K562 (cell line): ENCODE data around the gene SLK. TPM values are rescaled to one million over a fixed set of nuclear protein-coding genes. Genes with fewer than 3 reads are reported as not detected.

Source experiments
- ATAC-seq: fragments of 200-7000 bp; cut with Tn5 transposase; 3 replicates; pipeline ENCODE4 v1.9.1; 2020; ENCODE audit warnings: moderate library complexity
- BruUV-seq: library from RNA; stranded (reverse); fragments of 400-500 nt; replicated peaks from 2 replicates; lab custom pipeline; 2021; lab: Mats Ljungman, UMichigan
- CTCF ChIA-PET: fragments of 300-600 bp; formaldehyde crosslinking; extraction: SDS; loops from one replicate; lab custom pipeline; 2021; ENCODE audit warnings: low intra/inter-chr PET ratio; lab: Yijun Ruan, JAX
- POLR2A ChIA-PET: fragments of 300-600, 350-650 bp; sonication (Branson Sonifier 250); formaldehyde crosslinking; extraction: SDS; loops from one replicate; lab custom pipeline; 2021; ENCODE audit warnings: antibody characterized with exemption, inconsistent platforms; lab: Yijun Ruan, JAX
- DNase-seq, 4 experiments: peaks; one replicate each; pipeline versions ENCODE4 v3.0.0 to v3.0.0-alpha.2; 2011 to 2018; ENCODE audit warnings: low spot score in 3 of 4, mixed read lengths in 3 of 4; ENCODE audit errors: extremely low read depth in 1 of 4
- FAIRE-seq: peaks from 2 replicates; lab custom pipeline; 2011; peaks lifted over from hg19 to GRCh38; lab: Jason Lieb, UNC
- H2AFZ ChIP-seq: 2 replicates; pipeline ENCODE4 v1.6.0; 2011; ENCODE audit warnings: low read depth, low read length, control low read depth, inconsistent platforms
- H3K27ac ChIP-seq: fragments of 200-600 bp; 3 replicates; pipeline ENCODE4 v1.8.0; 2011; ENCODE audit warnings: low read depth, mild to moderate bottlenecking, control low read depth, inconsistent platforms, low read length, moderate library complexity, mixed read lengths; ENCODE audit errors: extremely low read depth
- H3K27me3 ChIP-seq, 2 experiments: fragments of 300-600 bp in 1 of 2; 2 replicates in 1 of 2; 3 replicates in 1 of 2; pipeline versions ENCODE4 v1.6.0 to v1.8.0; 2011; ENCODE audit warnings: inconsistent platforms in 2 of 2, low read length in 2 of 2, mild to moderate bottlenecking in 1 of 2, mixed read lengths in 1 of 2, moderate library complexity in 1 of 2; ENCODE audit not compliant: control insufficient read depth in 2 of 2, insufficient read depth in 2 of 2
- H3K36me3 ChIP-seq: fragments of 300-600 bp; 3 replicates; pipeline ENCODE4 v1.8.0; 2011; ENCODE audit warnings: mild to moderate bottlenecking, low read length, inconsistent platforms; ENCODE audit not compliant: control insufficient read depth, insufficient read depth
- H3K4me1 ChIP-seq, 2 experiments: fragments of 200-600 bp in 1 of 2; replicated peaks in 1 of 2; 2 replicates in 1 of 2; 3 replicates in 1 of 2; pipeline versions ENCODE4 v1.5.1 to v1.8.0; 2011; ENCODE audit warnings: inconsistent platforms in 2 of 2, low read length in 2 of 2, mild to moderate bottlenecking in 1 of 2, mixed read lengths in 1 of 2, moderate library complexity in 1 of 2; ENCODE audit not compliant: control insufficient read depth in 2 of 2, insufficient read depth in 2 of 2
- H3K4me2 ChIP-seq: 2 replicates; pipeline ENCODE4 v1.6.1; 2011; ENCODE audit warnings: low read length, control low read depth, inconsistent platforms, mixed read lengths; ENCODE audit not compliant: insufficient read depth
- H3K4me3 ChIP-seq: fragments of 200-600 bp; sonication (generic), shearing (Covaris generic); 2 replicates; pipeline ENCODE4 v1.5.1; 2016; ENCODE audit warnings: control low read depth, inconsistent platforms
- H3K79me2 ChIP-seq: fragments of 200-600 bp; 3 replicates; pipeline ENCODE4 v1.8.0; 2011; ENCODE audit warnings: low read length, inconsistent platforms; ENCODE audit not compliant: control insufficient read depth, insufficient read depth
- H3K9ac ChIP-seq, 2 experiments: 2 replicates each; pipeline versions ENCODE4 v1.6.0 to v1.6.1; 2011; ENCODE audit warnings: low read depth in 2 of 2, low read length in 2 of 2, control low read depth in 1 of 2, inconsistent platforms in 1 of 2, mild to moderate bottlenecking in 1 of 2, mixed read lengths in 1 of 2; ENCODE audit not compliant: insufficient read depth in 1 of 2
- H3K9me1 ChIP-seq: one replicate; pipeline ENCODE4 v1.6.0; 2011; ENCODE audit warnings: inconsistent platforms, mild to moderate bottlenecking, low read length, moderate library complexity; ENCODE audit not compliant: control insufficient read depth, insufficient read depth
- H3K9me3 ChIP-seq: replicated peaks from 2 replicates; pipeline ENCODE4 v1.5.1; 2011; ENCODE audit warnings: low read depth, low read length, inconsistent platforms; ENCODE audit not compliant: control insufficient read depth, insufficient read depth
- H4K20me1 ChIP-seq: replicated peaks from 2 replicates; pipeline ENCODE4 v1.6.1; 2011; ENCODE audit warnings: low read length, inconsistent platforms, mixed read lengths; ENCODE audit not compliant: control insufficient read depth, insufficient read depth
- AFF1 ChIP-seq, 2 experiments: fragments of 450-650 bp; IDR thresholded peaks; 2 replicates each; pipeline ENCODE4 v1.6.1; 2018; ENCODE audit warnings: mild to moderate bottlenecking in 2 of 2, low read depth in 1 of 2; ENCODE audit not compliant: partially characterized antibody in 2 of 2
- BCOR ChIP-seq: fragments of 450-650 bp; IDR thresholded peaks from 2 replicates; pipeline ENCODE4 v1.6.1; 2016
- C11orf30 ChIP-seq: fragments of 450-650 bp; IDR thresholded peaks from 2 replicates; pipeline ENCODE4 v1.6.1; 2016; ENCODE audit warnings: low read depth, mild to moderate bottlenecking
- E2F5 ChIP-seq: sonication (generic); formaldehyde crosslinking; IDR thresholded peaks from 2 replicates; pipeline ENCODE4 v1.8.0; 2022; ENCODE audit warnings: mild to moderate bottlenecking, missing genetic modification reagents
- ETS2 ChIP-seq: IDR thresholded peaks from 2 replicates; pipeline ENCODE4 v1.6.1; 2016; ENCODE audit warnings: borderline replicate concordance, missing genetic modification characterization, mild to moderate bottlenecking, moderate library complexity, missing compliant biosample characterization; ENCODE audit not compliant: poor library complexity, severe bottlenecking
- HIVEP1 ChIP-seq: fragments of 250-450 bp; sonication (Bioruptor Pico); IDR thresholded peaks from 2 replicates; pipeline ENCODE4 v1.4.0; 2020; ENCODE audit warnings: mild to moderate bottlenecking
- HMG20A ChIP-seq: fragments of 450-650 bp; formaldehyde crosslinking; conservative IDR thresholded peaks from 2 replicates; pipeline ENCODE4 v1.4.0; 2020; ENCODE audit warnings: mild to moderate bottlenecking, mixed read lengths
- JUNB ChIP-seq: fragments of 450-650 bp; formaldehyde crosslinking; conservative IDR thresholded peaks from 2 replicates; pipeline ENCODE4 v1.4.0; 2020; ENCODE audit warnings: mild to moderate bottlenecking
- NELFE ChIP-seq: IDR thresholded peaks from 2 replicates; pipeline ENCODE4 v1.6.1; 2011; ENCODE audit warnings: mild to moderate bottlenecking; ENCODE audit not compliant: insufficient read depth, insufficient read length
- POU5F1 ChIP-seq: fragments of 150-350 bp; IDR thresholded peaks from 2 replicates; pipeline ENCODE4 v1.6.1; 2014; ENCODE audit warnings: borderline replicate concordance, low read length, low read depth, mild to moderate bottlenecking; ENCODE audit not compliant: partially characterized antibody
- SMAD2 ChIP-seq: fragments of 150-350 bp; IDR thresholded peaks from 2 replicates; pipeline ENCODE4 v1.6.1; 2014; ENCODE audit warnings: low read depth, mild to moderate bottlenecking, low read length
- THAP7 ChIP-seq: fragments of 250-450 bp; sonication (Bioruptor Pico); IDR thresholded peaks from 2 replicates; pipeline ENCODE4 v1.5.0; 2021
- TRIM28 ChIP-seq: fragments of 450-650 bp; IDR thresholded peaks from 2 replicates; pipeline ENCODE4 v1.6.1; 2017
- ZBTB26 ChIP-seq: fragments of 450-650 bp; formaldehyde crosslinking; IDR thresholded peaks from 2 replicates; pipeline ENCODE4 v1.4.0; 2022; ENCODE audit warnings: missing genetic modification characterization
- ZNF280A ChIP-seq: fragments of 450-650 bp; IDR thresholded peaks from 2 replicates; pipeline ENCODE4 v1.6.1; 2018; ENCODE audit warnings: mild to moderate bottlenecking, low read depth; ENCODE audit not compliant: partially characterized antibody
- WGBS: fragments of 100-300 bp; shearing (Covaris generic); methylation state at CpG from one replicate; pipeline ENCODE4 v1.1.6; 2016; ENCODE audit warnings: low coverage, mixed read lengths; ENCODE audit not compliant: insufficient coverage; ENCODE audit errors: missing lambda C conversion rate; 5-methylcytosine and 5-hydroxymethylcytosine counted together
- in situ Hi-C: fragments of 300-500 bp; cut with MboI; formaldehyde crosslinking; loops from 4 replicates; pipeline ENCODE4 v1.15.0; 2018; ENCODE audit warnings: inconsistent platforms, mixed read lengths
- intact Hi-C: fragments of 100-400 bp; cut with micrococcal nuclease; formaldehyde crosslinking; loops from 2 replicates; pipeline ENCODE4 v1.14.2; 2022
- polyA plus RNA-seq, 8 experiments: library from polyadenylated mRNA; depleted of rRNA in 4 of 8; stranded (reverse) in 5 of 8; unstranded in 3 of 8; fragments of >200 nt; fragmentation: Nextera tagmentation in 2 of 8; fragmentation: Illumina TruSeq in 1 of 8; extraction: Ambion mirVana in 2 of 8; extraction: Trizol in 1 of 8; gene quantifications; 2 replicates each; pipeline versions ENCODE4 v1.2.1 to v1.2.3, GENCODE V29; 2011 to 2014; ENCODE audit warnings: inconsistent platforms in 1 of 8, missing spikeins in 1 of 8
- total RNA-seq, 7 experiments: library from RNA; depleted of rRNA in 6 of 7; stranded (reverse); fragments of >200 nt in 6 of 7; fragmentation: Illumina TruSeq in 2 of 7; extraction: Trizol in 2 of 7; gene quantifications; 2 replicates each; pipeline versions ENCODE4 v1.2.1 to v1.2.3, GENCODE V29; 2011 to 2021; ENCODE audit warnings: low replicate concordance in 1 of 7

Gene SLK
- total and polyA plus RNA-seq, 9 of the 15 experiments (the other 6 are each of a cell fraction or from before 2014, with no cell fraction given), result 8.2 to 40.0 (median 23.4) TPM

- H3K27ac ChIP-seq, result no peak overlapping the region
- no peak overlapping the region for H3K4me3 ChIP-seq
- H3K79me2 ChIP-seq, result peaks cover 2% of the 10 kb centered on the region; the same call in 2 of the 3 replicates
- H3K27me3 ChIP-seq, result no peaks in the 10 kb centered on the region
- intact Hi-C loops, result no loop called here
- H3K36me3 ChIP-seq, result no peaks in the 10 kb centered on the region
- 0 out of 2 replicates have a peak, but pooled peaks cover under 1% of the 10 kb centered on the region for H4K20me1 ChIP-seq
- no peak overlapping the region for H3K4me2 ChIP-seq
- FAIRE-seq (no peak), DNase-seq (no peak), ATAC-seq (no peak)
- no peaks in the 10 kb centered on the region for H3K9me1 ChIP-seq
- 90% methylated on average over 2 of the region's 2 CpGs for WGBS
- no peak overlapping the region for H2AFZ ChIP-seq
- BruUV-seq, result no TSS peak
- no peaks in the 10 kb centered on the region for H3K9me3 ChIP-seq
- in situ Hi-C loops, result no loop called here
- ChIA-PET CTCF (no interaction called here), POLR2A (no interaction called here)
- H3K9ac ChIP-seq, result no peak overlapping the region
- H3K4me1 ChIP-seq, result peaks cover 3 to 9% of the 10 kb centered on the region in 2 experiments
- TF ChIP-seq THAP7 (CRISPR knock-in tag) (no peak), C11orf30 (no peak), HMG20A (CRISPR knock-in tag) (no peak), JUNB (CRISPR knock-in tag) (no peak), E2F5 (CRISPR knock-in tag) (no peak), TRIM28 (no peak), AFF1 (IDR thresholded peaks at IDR 0.05; ENCODE audit: low read depth in 1 of 2, partially characterized antibody in 2 of 2) (no peak), ETS2 (tag) (no peak), SMAD2 (no peak), ZBTB26 (CRISPR knock-in tag) (no peak), NELFE (no peak), HIVEP1 (no peak), BCOR (no peak), POU5F1 (no peak), ZNF280A (no peak)
Observed at GRCh38 chr10:103922659-103923058, 44.3 kb upstream of the SLK start.
